HEK293 (cell line): ENCODE results near the gene TXNRD2.
A peak's percentile ranks its signal among the peaks of the same experiment; 100 is the strongest.

Source experiments
- CTCF ChIA-PET: fragments of 350-600 bp; formaldehyde crosslinking; extraction: SDS; loops from one replicate; lab custom pipeline; 2021; ENCODE audit warnings: antibody characterized with exemption; lab: Yijun Ruan, JAX
- POLR2A ChIA-PET: fragments of 300-600 bp; formaldehyde crosslinking; extraction: SDS; loops from one replicate; lab custom pipeline; 2020; ENCODE audit warnings: antibody characterized with exemption, inconsistent platforms; lab: Yijun Ruan, JAX
- H3K27ac ChIP-seq: fragments of 200-500 bp; sonication (Bioruptor generic); 2 replicates; pipeline ENCODE4 v1.5.1; 2014; ENCODE audit warnings: low read depth, low read length, control low read depth, inconsistent platforms; ENCODE audit errors: extremely low read depth
- H3K36me3 ChIP-seq, 2 experiments: fragments of 200-500 bp in 1 of 2; sonication (Bioruptor generic) in 1 of 2; 1 replicate in 1 of 2; 2 replicates in 1 of 2; pipeline ENCODE4 v1.5.1; 2014 to 2017; ENCODE audit warnings: inconsistent platforms in 2 of 2, low read length in 2 of 2; ENCODE audit not compliant: control insufficient read depth in 2 of 2, insufficient read depth in 1 of 2
- H3K4me1 ChIP-seq: fragments of 200-500 bp; sonication (Bioruptor generic); 2 replicates; pipeline ENCODE4 v1.5.1; 2014; ENCODE audit warnings: mild to moderate bottlenecking, low read length, inconsistent platforms; ENCODE audit not compliant: control insufficient read depth, insufficient read depth
- H3K4me3 ChIP-seq: 2 replicates; pipeline ENCODE4 v1.5.1; 2011; ENCODE audit warnings: low read depth, mild to moderate bottlenecking, control low read depth, low read length, moderate library complexity
- H3K9me3 ChIP-seq: fragments of 200-500 bp; sonication (Bioruptor generic); 2 replicates; pipeline ENCODE4 v1.5.1; 2014; ENCODE audit warnings: low read depth, low read length, inconsistent platforms; ENCODE audit not compliant: control insufficient read depth, insufficient read depth
- EGR2 ChIP-seq: fragments of 450-650 bp; formaldehyde crosslinking; IDR thresholded peaks from 2 replicates; pipeline ENCODE4 v1.5.1; 2016; ENCODE audit warnings: low read depth, missing biosample characterization, missing genetic modification characterization
- GLIS1 ChIP-seq: fragments of 450-650 bp; formaldehyde crosslinking; IDR thresholded peaks from 2 replicates; pipeline ENCODE4 v1.5.1; 2016; ENCODE audit warnings: missing biosample characterization, missing genetic modification characterization
- GLIS2 ChIP-seq: fragments of 450-650 bp; formaldehyde crosslinking; IDR thresholded peaks from 2 replicates; pipeline ENCODE4 v1.5.1; 2016; ENCODE audit warnings: missing biosample characterization, missing genetic modification characterization
- MYNN ChIP-seq: fragments of 450-650 bp; formaldehyde crosslinking; IDR thresholded peaks from 2 replicates; pipeline ENCODE4 v1.5.1; 2016; ENCODE audit warnings: missing biosample characterization, missing genetic modification characterization, borderline replicate concordance
- OSR2 ChIP-seq: fragments of 450-650 bp; formaldehyde crosslinking; IDR thresholded peaks from 2 replicates; pipeline ENCODE4 v1.5.1; 2016; ENCODE audit warnings: missing biosample characterization, missing genetic modification characterization
- SCRT1 ChIP-seq: fragments of 450-650 bp; formaldehyde crosslinking; IDR thresholded peaks from 2 replicates; pipeline ENCODE4 v1.5.1; 2016; ENCODE audit warnings: missing biosample characterization, missing genetic modification characterization, borderline replicate concordance
- SCRT2 ChIP-seq: fragments of 450-650 bp; formaldehyde crosslinking; IDR thresholded peaks from 2 replicates; pipeline ENCODE4 v1.5.1; 2016; ENCODE audit warnings: missing biosample characterization, missing genetic modification characterization
- SETDB1 ChIP-seq: IDR thresholded peaks from one replicate; pipeline ENCODE4 v1.6.1; 2017; ENCODE audit warnings: mild to moderate bottlenecking, low read length, moderate library complexity, mixed read lengths; ENCODE audit not compliant: insufficient read length
- YY2 ChIP-seq: fragments of 450-650 bp; formaldehyde crosslinking; IDR thresholded peaks from 2 replicates; pipeline ENCODE4 v1.5.1; 2016; ENCODE audit warnings: missing biosample characterization, missing genetic modification characterization
- ZEB2 ChIP-seq: fragments of 450-650 bp; formaldehyde crosslinking; IDR thresholded peaks from 2 replicates; pipeline ENCODE4 v1.5.1; 2016; ENCODE audit warnings: missing biosample characterization, missing genetic modification characterization
- ZFHX2 ChIP-seq: fragments of 450-650 bp; formaldehyde crosslinking; conservative IDR thresholded peaks from 2 replicates; pipeline ENCODE4 v1.5.1; 2016; ENCODE audit warnings: missing biosample characterization, missing genetic modification characterization
- ZNF24 ChIP-seq: fragments of 450-650 bp; formaldehyde crosslinking; IDR thresholded peaks from 2 replicates; pipeline ENCODE4 v1.5.1; 2016; ENCODE audit warnings: missing biosample characterization, missing genetic modification characterization
- ZNF324 ChIP-seq: fragments of 450-650 bp; formaldehyde crosslinking; IDR thresholded peaks from 2 replicates; pipeline ENCODE4 v1.5.1; 2016; ENCODE audit warnings: missing biosample characterization, missing genetic modification characterization
- ZNF341 ChIP-seq: fragments of 450-650 bp; formaldehyde crosslinking; IDR thresholded peaks from 2 replicates; pipeline ENCODE4; 2016; ENCODE audit warnings: low read depth, missing biosample characterization, missing genetic modification characterization
- ZNF426 ChIP-seq: fragments of 450-650 bp; formaldehyde crosslinking; IDR thresholded peaks from 2 replicates; pipeline ENCODE4 v1.5.1; 2017; ENCODE audit warnings: missing biosample characterization, missing genetic modification characterization, mild to moderate bottlenecking, inconsistent platforms, moderate library complexity
- ZNF514 ChIP-seq: fragments of 450-650 bp; formaldehyde crosslinking; IDR thresholded peaks from 2 replicates; pipeline ENCODE4 v1.5.1; 2016; ENCODE audit warnings: missing biosample characterization, missing genetic modification characterization
- ZNF555 ChIP-seq: fragments of 450-650 bp; formaldehyde crosslinking; conservative IDR thresholded peaks from 2 replicates; pipeline ENCODE4 v1.5.1; 2017; ENCODE audit warnings: missing biosample characterization, mild to moderate bottlenecking, missing genetic modification characterization, inconsistent platforms
- ZNF621 ChIP-seq: fragments of 450-650 bp; formaldehyde crosslinking; IDR thresholded peaks from 2 replicates; pipeline ENCODE4 v1.5.1; 2017; ENCODE audit warnings: missing biosample characterization, missing genetic modification characterization
- ZNF670 ChIP-seq: fragments of 450-650 bp; formaldehyde crosslinking; IDR thresholded peaks from 2 replicates; pipeline ENCODE4 v1.5.1; 2016; ENCODE audit warnings: missing biosample characterization, missing genetic modification characterization, low read depth
- ZNF707 ChIP-seq: fragments of 450-650 bp; formaldehyde crosslinking; IDR thresholded peaks from 2 replicates; pipeline ENCODE4 v1.5.1; 2016; ENCODE audit warnings: missing biosample characterization, missing genetic modification characterization
- ZXDB ChIP-seq: fragments of 450-650 bp; formaldehyde crosslinking; IDR thresholded peaks from 2 replicates; pipeline ENCODE4 v1.5.1; 2016; ENCODE audit warnings: missing biosample characterization, missing genetic modification characterization
- TF ChIP-seq, protein P1 (sequence below): fragments of 450-650 bp; formaldehyde crosslinking; conservative IDR thresholded peaks from 2 replicates; pipeline ENCODE4 v1.5.1; 2016; ENCODE audit warnings: low read depth, missing biosample characterization, missing genetic modification characterization
- TF ChIP-seq, protein P2 (sequence below): fragments of 450-650 bp; formaldehyde crosslinking; IDR thresholded peaks from 2 replicates; pipeline ENCODE4 v1.5.1; 2017; ENCODE audit warnings: missing biosample characterization, mild to moderate bottlenecking, missing genetic modification characterization, moderate library complexity
- TF ChIP-seq, protein P3 (sequence below): fragments of 450-650 bp; formaldehyde crosslinking; IDR thresholded peaks from 2 replicates; pipeline ENCODE4 v1.5.1; 2016; ENCODE audit warnings: missing biosample characterization, missing genetic modification characterization
- TF ChIP-seq, protein P4 (sequence below): IDR thresholded peaks from 2 replicates; pipeline ENCODE4 v1.6.1; 2011; ENCODE audit warnings: mild to moderate bottlenecking, low read depth, low read length, borderline replicate concordance

TXNRD2 gene

DNA sequence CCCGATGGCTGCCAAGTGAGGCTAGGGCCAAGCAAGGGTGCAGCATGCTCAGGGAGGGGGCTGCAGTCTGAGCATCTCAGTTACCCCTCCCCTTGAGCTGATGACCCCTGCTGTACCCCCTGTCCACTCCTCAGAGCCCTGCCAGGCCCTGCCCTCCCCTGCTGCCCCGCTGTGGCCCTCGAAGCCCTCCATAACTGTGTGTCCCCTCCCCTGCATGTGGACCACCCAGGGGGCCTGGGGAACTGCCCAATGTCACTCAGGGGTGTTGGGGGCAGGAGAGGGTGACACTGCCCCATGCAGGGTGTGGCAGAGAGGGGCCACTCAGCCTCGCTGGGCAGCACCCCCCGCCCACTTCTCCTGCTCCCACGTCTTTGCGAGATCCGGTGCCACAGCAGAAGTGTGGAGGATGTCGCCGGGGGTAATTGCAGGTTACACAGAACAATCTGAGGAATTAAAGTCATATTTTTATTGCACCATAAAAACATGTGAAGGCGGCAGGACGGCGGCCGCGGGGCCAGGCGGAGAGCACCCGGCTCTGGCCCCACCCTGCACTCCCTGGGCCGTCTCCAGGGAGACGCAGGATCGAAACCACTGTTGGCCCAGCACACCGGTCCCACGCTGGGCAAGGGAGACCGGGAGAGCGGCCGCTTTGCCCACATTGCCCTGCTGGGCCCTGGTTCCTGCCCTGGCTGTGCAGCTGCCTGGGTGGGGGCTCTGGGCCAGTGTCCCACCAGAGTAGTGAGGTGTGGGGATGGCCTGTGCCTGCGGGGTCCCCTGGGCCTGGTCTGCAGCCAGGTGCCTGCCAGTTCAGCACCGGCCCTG, 68.3 kb downstream of the TXNRD2 start (continued):
- TF ChIP-seq OSR2 (tag by site-specific recombination), result no peak

DNA sequence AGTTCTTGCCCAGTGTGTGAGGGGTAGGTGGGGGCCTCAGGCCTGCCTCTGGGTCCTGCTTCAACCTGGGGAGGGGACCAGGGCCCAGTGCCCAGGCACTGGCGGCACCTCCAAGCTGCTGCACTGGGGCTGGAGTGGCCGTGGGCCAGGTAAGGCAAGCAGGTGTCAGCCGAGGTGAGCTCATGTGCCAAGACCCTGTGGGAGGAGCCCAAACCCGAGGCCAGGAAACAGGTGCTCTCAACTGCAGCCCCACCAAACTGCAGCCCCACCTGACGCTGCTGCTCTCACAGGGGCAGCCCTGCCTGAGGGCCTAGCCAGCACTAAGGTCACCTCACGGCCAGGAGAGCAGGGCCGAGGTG, 68.9 kb downstream of the TXNRD2 start:
- POLR2A ChIA-PET, result no interaction called here

DNA sequence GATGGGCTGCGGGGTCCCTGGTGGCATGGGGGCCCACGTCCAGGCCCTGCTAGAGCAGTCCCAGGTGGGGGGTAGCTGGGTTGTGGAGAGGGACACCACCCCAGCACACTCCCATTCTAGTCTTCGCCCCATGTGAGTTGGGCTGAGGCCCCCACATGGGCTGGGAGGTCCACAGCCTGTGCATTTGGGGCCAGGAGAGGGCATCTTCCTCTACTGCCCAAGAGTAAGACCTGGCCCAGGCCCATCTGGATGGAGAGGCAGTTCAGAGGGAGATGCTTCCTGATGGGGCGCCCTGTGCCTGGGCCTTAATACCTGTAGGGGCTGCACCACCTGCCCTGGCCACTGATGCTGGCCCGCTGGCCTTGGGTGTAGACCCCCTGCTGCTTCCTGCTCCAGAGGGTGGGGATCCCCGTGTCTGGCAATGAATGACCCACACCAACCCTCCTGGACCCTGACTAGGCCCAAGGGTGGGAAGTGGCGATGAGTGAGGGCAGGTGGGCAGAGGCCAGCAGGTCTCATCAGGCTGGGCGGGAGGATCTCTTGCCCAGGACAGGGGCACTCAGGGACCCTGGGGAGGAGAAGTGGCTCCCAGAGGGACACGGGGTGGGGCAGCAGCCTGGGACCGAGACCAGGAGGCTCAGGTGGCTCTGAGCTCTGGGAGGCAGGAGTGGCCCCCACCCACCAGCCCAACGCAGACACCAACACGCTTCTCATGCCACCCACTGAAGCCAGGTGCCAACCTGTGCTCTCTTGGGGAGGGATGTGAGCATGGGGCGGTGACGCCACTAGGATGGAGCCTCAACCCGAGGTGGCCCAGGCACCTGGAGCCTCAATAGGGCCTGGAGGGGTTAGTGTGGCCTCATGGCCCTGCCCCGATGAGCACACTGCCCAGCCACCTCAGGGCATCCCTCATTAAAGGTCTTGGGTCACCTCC, 69.5 kb downstream of the TXNRD2 start:
- CTCF ChIA-PET, result no interaction called here
- Histone ChIP-seq H3K9me3 (no peaks in the 10 kb centered on the region), H3K36me3 (no peaks in the 10 kb centered on the region), H3K4me1 (peaks cover 21% of the 10 kb centered on the region), H3K27ac (no peak overlapping the region)
- TF ChIP-seq, protein P1, sequence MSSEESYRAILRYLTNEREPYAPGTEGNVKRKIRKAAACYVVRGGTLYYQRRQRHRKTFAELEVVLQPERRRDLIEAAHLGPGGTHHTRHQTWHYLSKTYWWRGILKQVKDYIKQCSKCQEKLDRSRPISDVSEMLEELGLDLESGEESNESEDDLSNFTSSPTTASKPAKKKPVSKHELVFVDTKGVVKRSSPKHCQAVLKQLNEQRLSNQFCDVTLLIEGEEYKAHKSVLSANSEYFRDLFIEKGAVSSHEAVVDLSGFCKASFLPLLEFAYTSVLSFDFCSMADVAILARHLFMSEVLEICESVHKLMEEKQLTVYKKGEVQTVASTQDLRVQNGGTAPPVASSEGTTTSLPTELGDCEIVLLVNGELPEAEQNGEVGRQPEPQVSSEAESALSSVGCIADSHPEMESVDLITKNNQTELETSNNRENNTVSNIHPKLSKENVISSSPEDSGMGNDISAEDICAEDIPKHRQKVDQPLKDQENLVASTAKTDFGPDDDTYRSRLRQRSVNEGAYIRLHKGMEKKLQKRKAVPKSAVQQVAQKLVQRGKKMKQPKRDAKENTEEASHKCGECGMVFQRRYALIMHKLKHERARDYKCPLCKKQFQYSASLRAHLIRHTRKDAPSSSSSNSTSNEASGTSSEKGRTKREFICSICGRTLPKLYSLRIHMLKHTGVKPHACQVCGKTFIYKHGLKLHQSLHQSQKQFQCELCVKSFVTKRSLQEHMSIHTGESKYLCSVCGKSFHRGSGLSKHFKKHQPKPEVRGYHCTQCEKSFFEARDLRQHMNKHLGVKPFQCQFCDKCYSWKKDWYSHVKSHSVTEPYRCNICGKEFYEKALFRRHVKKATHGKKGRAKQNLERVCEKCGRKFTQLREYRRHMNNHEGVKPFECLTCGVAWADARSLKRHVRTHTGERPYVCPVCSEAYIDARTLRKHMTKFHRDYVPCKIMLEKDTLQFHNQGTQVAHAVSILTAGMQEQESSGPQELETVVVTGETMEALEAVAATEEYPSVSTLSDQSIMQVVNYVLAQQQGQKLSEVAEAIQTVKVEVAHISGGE (tag by site-specific recombination), result no peak
- TF ChIP-seq SETDB1, result no peak
- TF ChIP-seq GLIS1, result 0 out of 2 replicates have a peak, but pooled peaks have one; percentile 26
- TF ChIP-seq ZNF324, result no peak
- no peak for TF ChIP-seq EGR2 (tag by site-specific recombination)
- peak; percentile 47 for TF ChIP-seq ZFHX2
- TF ChIP-seq ZNF621 (tag by site-specific recombination), result no peak
- no peak for TF ChIP-seq ZNF707 (tag by site-specific recombination)
- TF ChIP-seq ZNF24 (tag by site-specific recombination), result no peak
- no peak for TF ChIP-seq ZNF514 (tag by site-specific recombination)
- no peak for TF ChIP-seq ZNF341 (tag by site-specific recombination)
- TF ChIP-seq, protein P2, sequence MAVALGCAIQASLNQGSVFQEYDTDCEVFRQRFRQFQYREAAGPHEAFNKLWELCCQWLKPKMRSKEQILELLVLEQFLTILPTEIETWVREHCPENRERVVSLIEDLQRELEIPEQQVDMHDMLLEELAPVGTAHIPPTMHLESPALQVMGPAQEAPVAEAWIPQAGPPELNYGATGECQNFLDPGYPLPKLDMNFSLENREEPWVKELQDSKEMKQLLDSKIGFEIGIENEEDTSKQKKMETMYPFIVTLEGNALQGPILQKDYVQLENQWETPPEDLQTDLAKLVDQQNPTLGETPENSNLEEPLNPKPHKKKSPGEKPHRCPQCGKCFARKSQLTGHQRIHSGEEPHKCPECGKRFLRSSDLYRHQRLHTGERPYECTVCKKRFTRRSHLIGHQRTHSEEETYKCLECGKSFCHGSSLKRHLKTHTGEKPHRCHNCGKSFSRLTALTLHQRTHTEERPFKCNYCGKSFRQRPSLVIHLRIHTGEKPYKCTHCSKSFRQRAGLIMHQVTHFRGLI, result no peak
- TF ChIP-seq, protein P3, sequence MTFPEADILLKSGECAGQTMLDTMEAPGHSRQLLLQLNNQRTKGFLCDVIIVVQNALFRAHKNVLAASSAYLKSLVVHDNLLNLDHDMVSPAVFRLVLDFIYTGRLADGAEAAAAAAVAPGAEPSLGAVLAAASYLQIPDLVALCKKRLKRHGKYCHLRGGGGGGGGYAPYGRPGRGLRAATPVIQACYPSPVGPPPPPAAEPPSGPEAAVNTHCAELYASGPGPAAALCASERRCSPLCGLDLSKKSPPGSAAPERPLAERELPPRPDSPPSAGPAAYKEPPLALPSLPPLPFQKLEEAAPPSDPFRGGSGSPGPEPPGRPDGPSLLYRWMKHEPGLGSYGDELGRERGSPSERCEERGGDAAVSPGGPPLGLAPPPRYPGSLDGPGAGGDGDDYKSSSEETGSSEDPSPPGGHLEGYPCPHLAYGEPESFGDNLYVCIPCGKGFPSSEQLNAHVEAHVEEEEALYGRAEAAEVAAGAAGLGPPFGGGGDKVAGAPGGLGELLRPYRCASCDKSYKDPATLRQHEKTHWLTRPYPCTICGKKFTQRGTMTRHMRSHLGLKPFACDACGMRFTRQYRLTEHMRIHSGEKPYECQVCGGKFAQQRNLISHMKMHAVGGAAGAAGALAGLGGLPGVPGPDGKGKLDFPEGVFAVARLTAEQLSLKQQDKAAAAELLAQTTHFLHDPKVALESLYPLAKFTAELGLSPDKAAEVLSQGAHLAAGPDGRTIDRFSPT (tag by site-specific recombination), result peak; percentile 55
- no peak for TF ChIP-seq ZNF555 (tag by site-specific recombination)
- no peak for TF ChIP-seq ZNF670
- TF ChIP-seq GLIS2, result peak; percentile 46; the same call in 1 of the 2 replicates
- TF ChIP-seq, all 188 proteins: peak for 4
- H3K4me3 ChIP-seq, result no peak overlapping the region
- POLR2A ChIA-PET, result no interaction called here

More for the DNA sequence above, 68.9 kb downstream of the TXNRD2 start:
- H3K4me1 ChIP-seq, result peaks cover 21% of the 10 kb centered on the region
- H3K9me3 ChIP-seq, result no peaks in the 10 kb centered on the region
- H3K36me3 ChIP-seq, result no peaks in the 10 kb centered on the region
- no peak overlapping the region for H3K27ac ChIP-seq
- TF ChIP-seq, protein P4, sequence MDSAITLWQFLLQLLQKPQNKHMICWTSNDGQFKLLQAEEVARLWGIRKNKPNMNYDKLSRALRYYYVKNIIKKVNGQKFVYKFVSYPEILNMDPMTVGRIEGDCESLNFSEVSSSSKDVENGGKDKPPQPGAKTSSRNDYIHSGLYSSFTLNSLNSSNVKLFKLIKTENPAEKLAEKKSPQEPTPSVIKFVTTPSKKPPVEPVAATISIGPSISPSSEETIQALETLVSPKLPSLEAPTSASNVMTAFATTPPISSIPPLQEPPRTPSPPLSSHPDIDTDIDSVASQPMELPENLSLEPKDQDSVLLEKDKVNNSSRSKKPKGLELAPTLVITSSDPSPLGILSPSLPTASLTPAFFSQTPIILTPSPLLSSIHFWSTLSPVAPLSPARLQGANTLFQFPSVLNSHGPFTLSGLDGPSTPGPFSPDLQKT, result no peak
- TF ChIP-seq ZNF426 (no peak), SCRT1 (tag by site-specific recombination) (peak; percentile 31; the same call in 1 of the 2 replicates), YY2 (tag by site-specific recombination) (no peak), MYNN (tag by site-specific recombination) (no peak), ZXDB (no peak), ZEB2 (tag by site-specific recombination) (no peak), SCRT2 (tag by site-specific recombination) (peak; percentile 55; the same call in 1 of the 2 replicates)
- TF ChIP-seq, all 188 proteins: peak for 2
- CTCF ChIA-PET, result no interaction called here
- H3K4me3 ChIP-seq, result no peak overlapping the region
